Subcutaneous abdominal adipose tissue (tissue), 5 donors: ENCODE measurements around the gene LYPD6.

Source experiments
- H3K27ac ChIP-seq: one replicate; pipeline ENCODE4 v1.7.0; 2013; ENCODE audit warnings: low read depth, mild to moderate bottlenecking, inconsistent platforms, low read length, moderate library complexity
- H3K27me3 ChIP-seq, 5 donors: one replicate each; pipeline ENCODE4 v1.7.0; 2013; ENCODE audit warnings: low read length in 5 of 5, inconsistent platforms in 1 of 5; ENCODE audit not compliant: control insufficient read depth in 5 of 5, insufficient read depth in 4 of 5
- H3K36me3 ChIP-seq, 5 donors: one replicate each; pipeline ENCODE4 v1.7.0; 2013; ENCODE audit warnings: low read length in 5 of 5; ENCODE audit not compliant: control insufficient read depth in 5 of 5, insufficient read depth in 5 of 5
- H3K4me1 ChIP-seq, 5 donors: one replicate each; pipeline ENCODE4 v1.7.0; 2013; ENCODE audit warnings: low read length in 5 of 5, mild to moderate bottlenecking in 3 of 5, moderate library complexity in 1 of 5; ENCODE audit not compliant: control insufficient read depth in 5 of 5, insufficient read depth in 5 of 5
- H3K4me3 ChIP-seq, 5 donors: one replicate each; pipeline ENCODE4 v1.7.0; 2013; ENCODE audit warnings: low read length in 5 of 5, low read depth in 1 of 5
- H3K9ac ChIP-seq, 5 donors: one replicate each; pipeline ENCODE4 v1.7.0; 2013; ENCODE audit warnings: low read length in 5 of 5, mild to moderate bottlenecking in 4 of 5, moderate library complexity in 3 of 5
- H3K9me3 ChIP-seq, 5 donors: one replicate each; pipeline ENCODE4 v1.7.0; 2013; ENCODE audit warnings: low read length in 5 of 5; ENCODE audit not compliant: control insufficient read depth in 5 of 5
- donor health status: healthy.
- donor health status: healthy.
- donor health status: healthy.
- donor health status: healthy.
- donor health status: healthy.

Gene LYPD6

DNA sequence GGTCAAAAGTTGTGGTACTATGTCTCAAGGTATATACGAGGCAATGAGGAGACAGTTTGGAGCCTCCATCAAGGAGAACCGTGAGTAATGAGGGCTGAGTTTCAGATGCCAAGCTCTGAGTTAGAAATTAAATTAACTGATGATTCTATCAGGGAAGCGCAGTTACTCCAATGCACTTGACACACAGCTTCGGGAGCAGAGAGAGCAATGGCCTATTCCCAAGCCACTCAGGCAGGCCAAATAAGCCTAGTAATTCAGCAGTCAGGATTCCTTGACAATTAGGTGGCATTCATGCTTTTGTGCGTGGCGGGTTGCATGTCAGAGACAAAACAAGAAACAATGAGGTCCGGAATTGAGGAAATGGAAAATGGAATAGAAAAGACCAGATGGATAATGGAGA is 134.0 kb downstream of the LYPD6 start:
- H3K36me3 ChIP-seq: no peaks in the 10 kb centered on the region
- no peak overlapping the region for H3K27ac ChIP-seq
- no peak overlapping the region for H3K9ac ChIP-seq
- H3K9me3 ChIP-seq: peaks cover 0 to 10% (median 1%) of the 10 kb centered on the region in 5 donors
- no peak overlapping the region for H3K4me3 ChIP-seq
- H3K4me1 ChIP-seq: no peaks in the 10 kb centered on the region
- no peaks in the 10 kb centered on the region for H3K27me3 ChIP-seq

GRCh38 chr2:149465873-149466272 is 135.5 kb downstream of the LYPD6 start:
- Histone ChIP-seq H3K36me3 (no peaks in the 10 kb centered on the region), H3K27ac (no peak overlapping the region), H3K9ac (no peak overlapping the region), H3K4me1 (no peaks in the 10 kb centered on the region), H3K27me3 (no peaks in the 10 kb centered on the region), H3K4me3 (no peak overlapping the region), H3K9me3 (peaks cover 0 to 10% (median 0%) of the 10 kb centered on the region in 5 donors)

DNA sequence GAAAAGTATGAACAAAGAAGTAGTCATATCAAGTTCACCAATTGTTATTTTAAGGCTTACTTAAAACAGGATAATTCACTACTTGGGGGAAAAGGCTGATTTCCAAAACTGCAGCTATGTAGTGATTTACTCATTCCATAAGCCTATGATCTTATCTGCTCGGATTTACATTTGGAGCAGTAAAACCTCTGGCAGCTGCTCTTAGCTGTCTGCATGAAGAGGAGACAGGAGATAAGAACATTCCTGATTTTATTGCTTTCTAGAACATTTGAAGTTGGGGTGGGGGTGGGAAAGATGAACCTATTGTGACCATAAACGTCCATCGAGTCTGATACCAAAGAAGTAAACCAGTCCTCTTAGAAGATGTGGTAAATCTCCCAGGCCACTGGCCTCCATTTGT is 136.2 kb downstream of the LYPD6 start:
- no peak overlapping the region for H3K9ac ChIP-seq
- no peaks in the 10 kb centered on the region for H3K27me3 ChIP-seq
- no peak overlapping the region for H3K4me3 ChIP-seq
- no peaks in the 10 kb centered on the region for H3K4me1 ChIP-seq
- H3K9me3 ChIP-seq: peaks cover 0 to 6% (median 0%) of the 10 kb centered on the region in 5 donors
- no peak overlapping the region for H3K27ac ChIP-seq
- H3K36me3 ChIP-seq: no peaks in the 10 kb centered on the region

DNA sequence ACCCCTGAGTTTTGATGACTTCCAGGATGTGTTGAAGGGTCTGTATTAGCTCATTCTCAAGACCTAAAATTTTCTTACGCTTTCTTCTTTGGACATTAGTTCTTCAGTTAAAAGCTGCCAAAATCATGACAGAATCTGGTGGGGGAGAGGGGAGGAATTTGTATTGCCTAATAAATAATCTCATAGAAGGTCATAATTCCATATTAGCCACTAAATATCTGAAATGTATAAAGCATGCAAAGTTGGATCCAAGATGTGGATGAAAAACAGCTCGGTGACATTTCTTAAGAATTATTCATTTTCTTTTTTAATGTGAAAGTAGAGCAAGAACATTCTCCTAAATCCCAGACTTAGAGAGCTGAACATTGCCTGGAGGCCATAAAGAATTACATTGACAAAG is 137.0 kb downstream of the LYPD6 start:
- Histone ChIP-seq H3K27ac (no peak overlapping the region), H3K27me3 (no peaks in the 10 kb centered on the region), H3K36me3 (no peaks in the 10 kb centered on the region), H3K9me3 (no peaks in the 10 kb centered on the region), H3K4me3 (no peak overlapping the region), H3K9ac (no peak overlapping the region), H3K4me1 (no peaks in the 10 kb centered on the region)

DNA sequence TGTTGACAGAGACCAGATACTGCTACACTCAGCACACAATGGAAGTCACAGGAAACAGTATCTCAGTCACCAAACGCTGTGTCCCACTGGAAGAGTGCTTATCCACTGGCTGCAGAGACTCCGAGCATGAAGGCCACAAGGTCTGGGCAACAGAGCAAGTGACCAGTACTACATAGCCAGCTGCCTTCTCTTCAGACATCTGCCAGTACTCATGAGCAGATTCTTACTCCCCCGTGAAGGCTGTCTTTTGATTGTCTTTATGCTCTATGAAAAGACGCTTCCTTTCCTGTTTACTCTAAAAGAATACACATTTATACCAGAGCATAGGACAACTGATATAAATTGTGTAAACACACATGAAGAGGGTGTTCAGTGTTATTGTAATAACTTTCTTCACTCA is 138.2 kb downstream of the LYPD6 start:
- no peaks in the 10 kb centered on the region for H3K36me3 ChIP-seq
- no peak overlapping the region for H3K27ac ChIP-seq
- H3K4me3 ChIP-seq: no peak overlapping the region
- no peaks in the 10 kb centered on the region for H3K9me3 ChIP-seq
- no peaks in the 10 kb centered on the region for H3K4me1 ChIP-seq
- H3K27me3 ChIP-seq: no peaks in the 10 kb centered on the region
- H3K9ac ChIP-seq: no peak overlapping the region

GRCh38 chr2:149470046-149470445 is 139.7 kb downstream of the LYPD6 start:
- Histone ChIP-seq H3K27ac (no peak overlapping the region), H3K27me3 (no peaks in the 10 kb centered on the region), H3K9ac (no peak overlapping the region), H3K9me3 (no peaks in the 10 kb centered on the region), H3K36me3 (no peaks in the 10 kb centered on the region), H3K4me3 (no peak overlapping the region), H3K4me1 (no peaks in the 10 kb centered on the region)

DNA sequence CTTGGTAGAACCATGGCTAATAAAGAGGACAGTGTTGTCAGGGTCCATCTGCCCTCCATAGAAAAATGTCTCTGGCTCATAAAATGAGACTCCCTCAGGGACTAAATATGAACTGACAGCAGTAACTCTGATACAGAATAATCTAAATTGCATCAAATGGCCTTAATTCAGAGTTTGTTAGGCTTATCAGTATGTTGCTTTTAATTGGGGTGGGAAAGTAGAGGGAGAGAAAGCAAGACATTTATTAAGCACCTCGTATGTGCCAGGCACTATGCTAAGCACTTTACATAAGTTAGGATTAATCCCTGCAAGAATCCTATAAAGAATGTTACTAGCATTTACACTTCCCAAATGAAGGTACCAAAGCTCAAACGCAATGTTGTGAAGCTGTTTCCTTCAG is 142.0 kb downstream of the LYPD6 start:
- Histone ChIP-seq H3K9ac (no peak overlapping the region), H3K27ac (no peak overlapping the region), H3K27me3 (no peaks in the 10 kb centered on the region), H3K4me3 (no peak overlapping the region), H3K9me3 (no peaks in the 10 kb centered on the region), H3K4me1 (no peaks in the 10 kb centered on the region), H3K36me3 (no peaks in the 10 kb centered on the region)

DNA sequence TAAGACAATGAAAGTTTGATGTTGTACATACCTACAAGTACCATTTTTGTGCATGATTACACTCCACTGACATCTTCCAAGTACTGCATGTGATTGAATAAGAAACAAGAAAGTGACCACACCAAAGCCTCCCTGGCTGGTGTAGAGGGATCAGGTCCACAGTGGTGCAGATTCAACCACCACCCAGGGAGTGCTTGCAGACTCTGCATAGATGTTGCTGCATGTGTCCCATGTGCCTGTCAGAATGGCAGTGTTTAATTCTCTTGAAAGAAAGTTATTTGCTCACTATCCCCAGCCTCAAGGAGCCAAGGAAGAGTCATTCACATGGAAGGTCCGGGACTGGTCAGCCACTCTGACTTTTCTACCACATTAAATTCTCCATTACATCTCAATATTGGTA is 142.7 kb downstream of the LYPD6 start:
- Histone ChIP-seq H3K36me3 (no peaks in the 10 kb centered on the region), H3K27me3 (no peaks in the 10 kb centered on the region), H3K27ac (no peak overlapping the region), H3K9me3 (no peaks in the 10 kb centered on the region), H3K4me3 (no peak overlapping the region), H3K4me1 (no peaks in the 10 kb centered on the region), H3K9ac (no peak overlapping the region)

DNA sequence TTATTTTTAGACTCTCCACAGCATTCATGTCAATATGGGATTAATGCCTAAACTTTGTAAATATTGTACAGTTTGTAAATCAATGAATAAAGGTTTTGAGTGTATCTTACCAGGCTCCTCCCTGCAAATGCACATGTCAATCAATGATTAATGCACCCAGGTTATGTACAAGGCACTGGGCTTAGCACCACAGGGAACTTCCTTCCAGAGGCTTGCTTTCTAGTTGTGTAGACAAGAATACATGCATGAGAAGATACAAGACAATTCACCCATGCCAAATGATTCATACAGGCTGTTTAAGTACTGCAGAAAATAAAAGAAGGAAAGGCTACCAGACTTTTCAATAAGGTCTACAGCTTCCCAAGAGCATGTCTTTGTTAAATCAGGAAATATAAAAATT is 143.1 kb downstream of the LYPD6 start:
- no peaks in the 10 kb centered on the region for H3K4me1 ChIP-seq
- H3K27ac ChIP-seq: no peak overlapping the region
- no peaks in the 10 kb centered on the region for H3K27me3 ChIP-seq
- H3K9me3 ChIP-seq: no peaks in the 10 kb centered on the region
- no peaks in the 10 kb centered on the region for H3K36me3 ChIP-seq
- H3K4me3 ChIP-seq: no peak overlapping the region
- no peak overlapping the region for H3K9ac ChIP-seq

DNA sequence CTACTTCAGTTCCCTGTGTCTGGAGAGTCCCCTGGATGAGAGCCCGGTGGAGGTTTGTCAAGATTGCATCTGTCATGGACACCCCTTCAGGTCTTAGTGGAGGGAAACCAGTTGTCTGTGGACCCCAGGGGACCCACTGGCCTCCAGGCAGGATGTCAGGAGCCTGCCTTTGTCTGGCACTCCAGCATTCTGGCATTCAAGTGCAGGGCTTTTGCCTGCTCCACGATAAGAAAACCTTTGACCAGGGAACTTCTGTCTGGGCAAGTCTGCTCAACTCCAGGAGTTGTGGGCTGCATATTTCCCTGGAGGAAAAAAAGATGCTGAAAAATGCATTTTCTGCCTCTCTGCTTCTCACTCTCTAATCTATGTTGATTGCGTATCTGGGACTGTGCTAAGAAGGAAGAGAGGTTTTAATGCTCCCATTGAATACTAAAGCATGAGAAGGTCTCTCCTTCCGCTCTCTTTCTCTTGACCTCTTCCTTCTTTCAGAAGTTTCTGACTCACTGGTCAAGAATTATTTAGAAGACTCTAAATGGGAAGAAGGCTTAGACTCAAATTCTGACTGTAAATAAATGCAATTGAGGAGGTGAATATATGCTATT is 152.7 kb downstream of the LYPD6 start:
- no peaks in the 10 kb centered on the region for H3K9me3 ChIP-seq
- H3K4me1 ChIP-seq: no peaks in the 10 kb centered on the region
- peaks cover 0 to 3% (median 0%) of the 10 kb centered on the region in 5 donors for H3K27me3 ChIP-seq
- H3K9ac ChIP-seq: no peak overlapping the region
- no peak overlapping the region for H3K27ac ChIP-seq
- H3K36me3 ChIP-seq: no peaks in the 10 kb centered on the region
- no peak overlapping the region for H3K4me3 ChIP-seq

DNA sequence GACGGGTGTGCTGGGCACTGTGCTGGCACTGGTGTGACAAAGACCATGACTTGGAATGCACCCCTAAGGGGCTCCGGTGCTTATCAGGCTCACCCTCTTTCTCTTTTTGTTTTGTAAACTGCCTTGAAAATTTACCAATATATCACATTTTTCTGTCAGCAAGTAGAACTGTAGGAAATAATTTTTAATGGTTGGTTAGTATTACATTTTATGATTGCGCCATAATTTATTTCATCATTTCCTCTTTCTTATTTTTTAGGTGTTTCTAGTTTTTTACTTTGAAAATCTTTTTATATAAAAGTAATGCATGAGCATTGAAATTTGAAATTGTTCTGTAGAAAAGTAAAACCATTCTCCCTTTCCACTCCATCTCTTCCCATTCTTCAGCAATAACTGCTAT is 156.3 kb downstream of the LYPD6 start:
- Histone ChIP-seq H3K4me1 (peaks cover 0 to 4% (median 0%) of the 10 kb centered on the region in 5 donors), H3K27ac (no peak overlapping the region), H3K27me3 (peaks cover 0 to 4% (median 2%) of the 10 kb centered on the region in 5 donors), H3K9ac (no peak overlapping the region), H3K36me3 (no peaks in the 10 kb centered on the region), H3K4me3 (no peak overlapping the region), H3K9me3 (no peaks in the 10 kb centered on the region)
